PC-3 (cell line): ENCODE results near the gene MID1. TPM values are rescaled to one million over a fixed set of nuclear protein-coding genes. Genes with fewer than 3 reads are reported as not detected.

Experiments used
- ATAC-seq: fragments of 200-7000 bp; cut with Tn5 transposase; 2 replicates; pipeline ENCODE4 v1.9.1; 2020; ENCODE audit warnings: mild to moderate bottlenecking, moderate library complexity
- BruUV-seq: library from RNA; stranded (reverse); fragments of 400-500 nt; replicated peaks from 2 replicates; lab custom pipeline; 2021; lab: Mats Ljungman, UMichigan
- CTCF ChIA-PET: fragments of 300-600 bp; sonication (Branson Sonifier 250); formaldehyde crosslinking; loops from one replicate; lab custom pipeline; 2022; ENCODE audit warnings: antibody characterized with exemption; lab: Charles Lee
- POLR2A ChIA-PET: fragments of 300-600 bp; sonication (Branson Sonifier 250); formaldehyde crosslinking; loops from one replicate; lab custom pipeline; 2022; ENCODE audit warnings: antibody characterized with exemption; ENCODE audit not compliant: unreplicated experiment; lab: Charles Lee
- DNase-seq: peaks from one replicate; pipeline ENCODE4 v3.0.0-alpha.2; 2015
- H2AFZ ChIP-seq: fragments of 300-600 bp; sonication (generic); 2 replicates; pipeline ENCODE4 v1.6.0; 2016; ENCODE audit warnings: antibody characterized with exemption, low read length
- H3F3A ChIP-seq: fragments of 300-600 bp; sonication (generic); one replicate; pipeline ENCODE4 v1.6.0; 2017; ENCODE audit warnings: antibody characterized with exemption, low read length, control low read depth, mild to moderate bottlenecking; ENCODE audit not compliant: unreplicated experiment
- H3K27ac ChIP-seq: fragments of 300-600 bp; sonication (generic); 2 replicates; pipeline ENCODE4 v1.5.1; 2016; ENCODE audit warnings: mild to moderate bottlenecking, low read length
- H3K27me3 ChIP-seq: fragments of 300-600 bp; sonication (generic); 2 replicates; pipeline ENCODE4 v1.6.1; 2016; ENCODE audit warnings: low read length, mixed read lengths
- H3K36me3 ChIP-seq: fragments of 300-600 bp; sonication (generic); 2 replicates; pipeline ENCODE4 v1.6.1; 2016; ENCODE audit warnings: low read depth, mixed run types, low read length, mixed read lengths
- H3K4me1 ChIP-seq: fragments of 300-600 bp; sonication (generic); 2 replicates; pipeline ENCODE4 v1.5.1; 2016; ENCODE audit warnings: low read length; ENCODE audit not compliant: insufficient read depth
- H3K4me2 ChIP-seq: fragments of 300-600 bp; sonication (generic); 2 replicates; pipeline ENCODE4 v1.6.0; 2016; ENCODE audit warnings: low read length
- H3K4me3 ChIP-seq: fragments of 300-600 bp; sonication (generic); 2 replicates; pipeline ENCODE4 v1.5.1; 2016; ENCODE audit warnings: mild to moderate bottlenecking, low read length, mixed read lengths
- H3K79me2 ChIP-seq: fragments of 300-600 bp; sonication (generic); 2 replicates; pipeline ENCODE4 v1.6.1; 2017; ENCODE audit warnings: low read length, mixed read lengths
- H3K9ac ChIP-seq: fragments of 300-600 bp; sonication (generic); 2 replicates; pipeline ENCODE4 v1.6.0; 2016; ENCODE audit warnings: mild to moderate bottlenecking, low read length
- H3K9me2 ChIP-seq: fragments of 300-600 bp; sonication (generic); replicated peaks from 2 replicates; pipeline ENCODE4 v1.6.1; 2016; ENCODE audit warnings: mixed run types, low read length, mixed read lengths
- H3K9me3 ChIP-seq: fragments of 300-600 bp; sonication (generic); 2 replicates; pipeline ENCODE4 v1.6.1; 2016; ENCODE audit warnings: low read length, mixed read lengths
- H4K20me1 ChIP-seq: fragments of 300-600 bp; sonication (generic); 2 replicates; pipeline ENCODE4 v1.6.1; 2016; ENCODE audit warnings: low read length, mixed read lengths
- CTCF ChIP-seq: fragments of 300-600 bp; sonication (generic); conservative IDR thresholded peaks from 2 replicates; pipeline ENCODE4 v1.5.1; 2017; ENCODE audit warnings: antibody characterized with exemption, low read depth, mild to moderate bottlenecking, low read length
- EZH2 ChIP-seq: fragments of 300-600 bp; sonication (generic); IDR thresholded peaks from one replicate; pipeline ENCODE4 v1.6.1; 2017; ENCODE audit warnings: antibody characterized with exemption, mild to moderate bottlenecking, low read length; ENCODE audit not compliant: unreplicated experiment
- EZH2phosphoT487 ChIP-seq: fragments of 300-600 bp; sonication (generic); IDR thresholded peaks from 2 replicates; pipeline ENCODE4 v1.6.1; 2018; ENCODE audit warnings: mild to moderate bottlenecking, antibody characterized with exemption, low read length, borderline replicate concordance
- intact Hi-C: fragments of 100-400 bp; cut with micrococcal nuclease; formaldehyde crosslinking; loops from 2 replicates; pipeline ENCODE4 v1.9.0; 2023
- total RNA-seq: library from RNA; depleted of rRNA; stranded (reverse); fragments of >200 nt; gene quantifications from 2 replicates; pipeline ENCODE4 v1.2.3, GENCODE V29; 2014

The MID1 gene
- total RNA-seq, 1 experiment from 2014 or later: 21.9 TPM

- H2AFZ ChIP-seq: no peak overlapping the region
- TF ChIP-seq CTCF (no peak), EZH2phosphoT487 (no peak), EZH2 (no peak)
- H3K27me3 ChIP-seq: no peaks in the 10 kb centered on the region
- no peak overlapping the region for H3K27ac ChIP-seq
- POLR2A ChIA-PET: no interaction called here
- no peaks in the 10 kb centered on the region for H3K79me2 ChIP-seq
- no peak overlapping the region for H3K9ac ChIP-seq
- no peaks in the 10 kb centered on the region for H3K36me3 ChIP-seq
- no peaks in the 10 kb centered on the region for H3K9me3 ChIP-seq
- no peaks in the 10 kb centered on the region for H3F3A ChIP-seq
- intact Hi-C loops: no loop called here
- ATAC-seq: no peak
- no peaks in the 10 kb centered on the region for H3K9me2 ChIP-seq
- CTCF ChIA-PET: no interaction called here
- BruUV-seq: no TSS peak
- no peak overlapping the region for H3K4me2 ChIP-seq
- H3K4me3 ChIP-seq: no peak overlapping the region
- no peak for DNase-seq
- no peaks in the 10 kb centered on the region for H4K20me1 ChIP-seq
- no peaks in the 10 kb centered on the region for H3K4me1 ChIP-seq
Measured at GRCh38 chrX:10496345-10496965, 123.9 kb downstream of the MID1 start.

- Histone ChIP-seq H3K9me3 (no peaks in the 10 kb centered on the region), H3K27ac (no peak overlapping the region), H3K4me3 (no peak overlapping the region), H3K9ac (no peak overlapping the region), H3F3A (no peaks in the 10 kb centered on the region), H3K79me2 (no peaks in the 10 kb centered on the region), H3K4me1 (no peaks in the 10 kb centered on the region), H3K36me3 (no peaks in the 10 kb centered on the region), H2AFZ (no peak overlapping the region), H3K27me3 (no peaks in the 10 kb centered on the region), H4K20me1 (no peaks in the 10 kb centered on the region), H3K9me2 (no peaks in the 10 kb centered on the region), H3K4me2 (no peak overlapping the region)
- ChIA-PET POLR2A (no interaction called here), CTCF (no interaction called here)
- no peak for DNase-seq
- no TSS peak for BruUV-seq
- TF ChIP-seq EZH2phosphoT487: no peak
- no peak for ATAC-seq
- intact Hi-C loops: no loop called here
Measured at GRCh38 chrX:10495677-10496076, 124.7 kb downstream of the MID1 start.

GRCh38 chrX:10492250-10492649 is 128.1 kb downstream of the MID1 start:
- Histone ChIP-seq H3K27ac (no peak overlapping the region), H2AFZ (no peak overlapping the region), H4K20me1 (no peaks in the 10 kb centered on the region), H3K9me2 (no peaks in the 10 kb centered on the region), H3K36me3 (no peaks in the 10 kb centered on the region), H3K4me2 (no peak overlapping the region), H3K9ac (no peak overlapping the region), H3K4me3 (no peak overlapping the region), H3F3A (no peaks in the 10 kb centered on the region), H3K9me3 (no peaks in the 10 kb centered on the region), H3K79me2 (no peaks in the 10 kb centered on the region), H3K27me3 (no peaks in the 10 kb centered on the region), H3K4me1 (no peaks in the 10 kb centered on the region)
- ATAC-seq: no peak
- TF ChIP-seq CTCF: no peak
- no peak for TF ChIP-seq EZH2phosphoT487
- no peak for TF ChIP-seq EZH2
- POLR2A ChIA-PET: no interaction called here
- intact Hi-C loops: no loop called here
- DNase-seq: no peak
- BruUV-seq: no TSS peak
- CTCF ChIA-PET: no interaction called here
